ENCODE data around the gene PMEL.

- TF ChIP-seq MYC (IDR thresholded peaks at IDR 0.05; ENCODE audit: low read depth, low read length) = no peak
- no peak for TF ChIP-seq MYC (CRISPR knock-in tag; IDR thresholded peaks at IDR 0.05; ENCODE audit: borderline replicate concordance, low read depth)
- TF ChIP-seq, protein P1, sequence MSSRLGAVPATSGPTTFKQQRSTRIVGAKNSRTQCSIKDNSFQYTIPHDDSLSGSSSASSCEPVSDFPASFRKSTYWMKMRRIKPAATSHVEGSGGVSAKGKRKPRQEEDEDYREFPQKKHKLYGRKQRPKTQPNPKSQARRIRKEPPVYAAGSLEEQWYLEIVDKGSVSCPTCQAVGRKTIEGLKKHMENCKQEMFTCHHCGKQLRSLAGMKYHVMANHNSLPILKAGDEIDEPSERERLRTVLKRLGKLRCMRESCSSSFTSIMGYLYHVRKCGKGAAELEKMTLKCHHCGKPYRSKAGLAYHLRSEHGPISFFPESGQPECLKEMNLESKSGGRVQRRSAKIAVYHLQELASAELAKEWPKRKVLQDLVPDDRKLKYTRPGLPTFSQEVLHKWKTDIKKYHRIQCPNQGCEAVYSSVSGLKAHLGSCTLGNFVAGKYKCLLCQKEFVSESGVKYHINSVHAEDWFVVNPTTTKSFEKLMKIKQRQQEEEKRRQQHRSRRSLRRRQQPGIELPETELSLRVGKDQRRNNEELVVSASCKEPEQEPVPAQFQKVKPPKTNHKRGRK (tag; IDR thresholded peaks at IDR 0.05) = no peak
- TF ChIP-seq RBM25 (IDR thresholded peaks at IDR 0.05; ENCODE audit: low read depth, low read length, severe bottlenecking) = no peak
- no peak for TF ChIP-seq FOXK2 (conservative IDR thresholded peaks at IDR 0.05 in 1 of 2, IDR thresholded peaks at IDR 0.05 in 1 of 2; ENCODE audit: low read depth in 2 of 2)
- no peak for TF ChIP-seq CREM (IDR thresholded peaks at IDR 0.05; ENCODE audit: low read depth)
- TF ChIP-seq PHB (CRISPR knock-in tag; IDR thresholded peaks at IDR 0.05) = no peak
- no peak for TF ChIP-seq CTCF (IDR thresholded peaks at IDR 0.05 in 2 of 3, conservative IDR thresholded peaks at IDR 0.05 in 1 of 3; ENCODE audit: insufficient read depth in 2 of 3, low read depth in 1 of 3, low read length in 3 of 3)
- TF ChIP-seq, protein P2, sequence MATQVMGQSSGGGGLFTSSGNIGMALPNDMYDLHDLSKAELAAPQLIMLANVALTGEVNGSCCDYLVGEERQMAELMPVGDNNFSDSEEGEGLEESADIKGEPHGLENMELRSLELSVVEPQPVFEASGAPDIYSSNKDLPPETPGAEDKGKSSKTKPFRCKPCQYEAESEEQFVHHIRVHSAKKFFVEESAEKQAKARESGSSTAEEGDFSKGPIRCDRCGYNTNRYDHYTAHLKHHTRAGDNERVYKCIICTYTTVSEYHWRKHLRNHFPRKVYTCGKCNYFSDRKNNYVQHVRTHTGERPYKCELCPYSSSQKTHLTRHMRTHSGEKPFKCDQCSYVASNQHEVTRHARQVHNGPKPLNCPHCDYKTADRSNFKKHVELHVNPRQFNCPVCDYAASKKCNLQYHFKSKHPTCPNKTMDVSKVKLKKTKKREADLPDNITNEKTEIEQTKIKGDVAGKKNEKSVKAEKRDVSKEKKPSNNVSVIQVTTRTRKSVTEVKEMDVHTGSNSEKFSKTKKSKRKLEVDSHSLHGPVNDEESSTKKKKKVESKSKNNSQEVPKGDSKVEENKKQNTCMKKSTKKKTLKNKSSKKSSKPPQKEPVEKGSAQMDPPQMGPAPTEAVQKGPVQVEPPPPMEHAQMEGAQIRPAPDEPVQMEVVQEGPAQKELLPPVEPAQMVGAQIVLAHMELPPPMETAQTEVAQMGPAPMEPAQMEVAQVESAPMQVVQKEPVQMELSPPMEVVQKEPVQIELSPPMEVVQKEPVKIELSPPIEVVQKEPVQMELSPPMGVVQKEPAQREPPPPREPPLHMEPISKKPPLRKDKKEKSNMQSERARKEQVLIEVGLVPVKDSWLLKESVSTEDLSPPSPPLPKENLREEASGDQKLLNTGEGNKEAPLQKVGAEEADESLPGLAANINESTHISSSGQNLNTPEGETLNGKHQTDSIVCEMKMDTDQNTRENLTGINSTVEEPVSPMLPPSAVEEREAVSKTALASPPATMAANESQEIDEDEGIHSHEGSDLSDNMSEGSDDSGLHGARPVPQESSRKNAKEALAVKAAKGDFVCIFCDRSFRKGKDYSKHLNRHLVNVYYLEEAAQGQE (IDR thresholded peaks at IDR 0.05; ENCODE audit: borderline replicate concordance) = no peak
- TF ChIP-seq, protein P2 (CRISPR knock-in tag; IDR thresholded peaks at IDR 0.05; ENCODE audit: low read depth) = no peak
Measured at GRCh38 chr12:55985341-55985740, 19.5 kb upstream of the PMEL start.
